B cell (primary cell): ENCODE measurements around the gene TMEM239. TPM values are rescaled to one million over a fixed set of nuclear protein-coding genes. Genes with fewer than 3 reads are reported as not detected.

Source experiments
- ATAC-seq: fragments of 200-7000 bp; cut with Tn5 transposase; one replicate; pipeline ENCODE4 v1.10.0; 2021; ENCODE audit warnings: low read depth, mild to moderate bottlenecking, moderate number of reproducible peaks, moderate library complexity
- CTCF ChIA-PET: fragments of 350-600 bp; sonication (Branson Sonifier 250); formaldehyde crosslinking; loops from one replicate; lab custom pipeline; 2021; ENCODE audit warnings: antibody characterized with exemption, inconsistent platforms; lab: Charles Lee
- POLR2A ChIA-PET: fragments of 350-600 bp; sonication (Branson Sonifier 250); formaldehyde crosslinking; loops from one replicate; lab custom pipeline; 2021; ENCODE audit warnings: antibody characterized with exemption; lab: Charles Lee
- DNase-seq: peaks from one replicate; pipeline ENCODE4 v3.0.0; 2013
- H2AFZ ChIP-seq: 2 replicates; pipeline ENCODE4 v1.6.1; 2012; ENCODE audit warnings: mild to moderate bottlenecking, low read depth, low read length; ENCODE audit not compliant: insufficient read depth, poor library complexity, severe bottlenecking
- H3K27ac ChIP-seq, 2 donors: 1 replicate in 1 of 2; 2 replicates in 1 of 2; pipeline ENCODE4 v1.5.1; 2012 to 2013; ENCODE audit warnings: low read length in 2 of 2, mild to moderate bottlenecking in 2 of 2, moderate library complexity in 1 of 2
- H3K27me3 ChIP-seq, 4 experiments: fragments of 200-600 bp in 1 of 4; sonication (generic) in 1 of 4; replicated peaks in 1 of 4; 1 replicate in 2 of 4; 2 replicates in 2 of 4; pipeline versions ENCODE4 v1.6.1 to v1.7.0; 2013 to 2016; ENCODE audit warnings: low read length in 3 of 4, mild to moderate bottlenecking in 2 of 4, mixed read lengths in 1 of 4, moderate library complexity in 1 of 4; ENCODE audit not compliant: insufficient read depth in 4 of 4, control insufficient read depth in 3 of 4; ENCODE audit errors: control extremely low read depth in 1 of 4
- H3K36me3 ChIP-seq, 2 experiments: replicated peaks in 1 of 2; 1 replicate in 1 of 2; 2 replicates in 1 of 2; pipeline versions ENCODE4 v1.6.1 to v1.7.1; 2013; ENCODE audit warnings: low read length in 1 of 2; ENCODE audit not compliant: insufficient read depth in 2 of 2, control insufficient read depth in 1 of 2; ENCODE audit errors: control extremely low read depth in 1 of 2, extremely low read depth in 1 of 2
- H3K4me1 ChIP-seq, 2 donors: fragments of 200-600 bp in 1 of 2; sonication (generic) in 1 of 2; 1 replicate in 1 of 2; 2 replicates in 1 of 2; pipeline versions ENCODE4 v1.5.1 to v1.6.1; 2013 to 2017; ENCODE audit warnings: low read length in 2 of 2; ENCODE audit not compliant: control insufficient read depth in 2 of 2, insufficient read depth in 2 of 2
- H3K4me2 ChIP-seq: replicated peaks from 2 replicates; pipeline ENCODE3; 2012; ENCODE audit warnings: mild to moderate bottlenecking, low read depth, low read length; ENCODE audit not compliant: poor library complexity, severe bottlenecking
- H3K4me3 ChIP-seq, 5 experiments: fragments of 200-600 bp in 1 of 5; sonication (generic) in 1 of 5; 1 replicate in 3 of 5; 2 replicates in 2 of 5; pipeline versions ENCODE4 v1.5.1 to v1.7.0; 2011 to 2016; ENCODE audit warnings: low read length in 4 of 5, mild to moderate bottlenecking in 4 of 5, low read depth in 2 of 5, control low read depth in 1 of 5, moderate library complexity in 1 of 5; ENCODE audit not compliant: insufficient read depth in 1 of 5; ENCODE audit errors: control extremely low read depth in 1 of 5, extremely low read depth in 1 of 5
- H3K79me2 ChIP-seq: fragments of 200-600 bp; sonication (generic); one replicate; pipeline ENCODE4 v1.6.0; 2016; ENCODE audit warnings: low read length; ENCODE audit not compliant: control insufficient read depth, insufficient read depth
- H3K9ac ChIP-seq: fragments of 200-600 bp; sonication (generic); 2 replicates; pipeline ENCODE4 v1.6.1; 2017; ENCODE audit warnings: mild to moderate bottlenecking, low read length, moderate library complexity
- H3K9me3 ChIP-seq, 3 donors: one replicate each; pipeline versions ENCODE4 v1.6.1 to v1.7.1; 2013; ENCODE audit warnings: low read length in 2 of 3; ENCODE audit not compliant: control insufficient read depth in 2 of 3, insufficient read depth in 1 of 3; ENCODE audit errors: control extremely low read depth in 1 of 3
- H4K20me1 ChIP-seq: 2 replicates; pipeline ENCODE4 v1.6.0; 2012; ENCODE audit warnings: mild to moderate bottlenecking, low read length; ENCODE audit not compliant: insufficient read depth, control insufficient read depth, poor library complexity, severe bottlenecking
- H3K27ac Mint-ChIP-seq: one replicate; pipeline ENCODE4 v1.8.0; 2021; ENCODE audit warnings: mixed read lengths
- H3K27me3 Mint-ChIP-seq: one replicate; pipeline ENCODE4 v1.8.0; 2021; ENCODE audit warnings: mixed read lengths
- H3K4me1 Mint-ChIP-seq: one replicate; pipeline ENCODE4 v1.8.0; 2021; ENCODE audit warnings: mixed read lengths
- H3K4me3 Mint-ChIP-seq: one replicate; pipeline ENCODE4 v1.8.0; 2021; ENCODE audit warnings: mixed read lengths
- H3K9me3 Mint-ChIP-seq: one replicate; pipeline ENCODE4 v1.8.0; 2022; ENCODE audit warnings: mixed read lengths; ENCODE audit not compliant: insufficient read depth
- EZH2 ChIP-seq: IDR thresholded peaks from 2 replicates; pipeline ENCODE4 v1.6.1; 2012; ENCODE audit warnings: borderline replicate concordance, low read depth, mild to moderate bottlenecking, moderate library complexity, low read length; ENCODE audit not compliant: insufficient read depth, poor library complexity, severe bottlenecking
- WGBS: methylation state at CpG from one replicate; pipeline ENCODE4 v1.1.5; 2013; ENCODE audit warnings: missing lambda C conversion rate; ENCODE audit not compliant: insufficient coverage; 5-methylcytosine and 5-hydroxymethylcytosine counted together
- intact Hi-C: fragments of 100-400 bp; cut with micrococcal nuclease; formaldehyde crosslinking; loops from one replicate; pipeline ENCODE4 v1.10.0; 2022
- polyA plus RNA-seq: library from polyadenylated mRNA; depleted of rRNA; stranded (reverse); fragments of >200 nt; gene quantifications from 2 replicates; pipeline ENCODE4 v1.2.3, GENCODE V29; 2012
- total RNA-seq, 2 donors: library from RNA; stranded (reverse); fragments of 120-200 nt in 1 of 2; gene quantifications; 1 replicate in 1 of 2; 2 replicates in 1 of 2; pipeline versions ENCODE4 v1.2.3 to v1.2.4, GENCODE V29; 2013 to 2022
- TF ChIP-seq, protein P1 (sequence below): fragments of 200-600 bp; IDR thresholded peaks from one replicate; pipeline ENCODE4 v1.8.0; 2022; ENCODE audit warnings: antibody characterized with exemption, mild to moderate bottlenecking

The TMEM239 gene
- total and polyA plus RNA-seq, 2 donors (not counting 1 experiment from before 2014, with no cell fraction given), result not detected

- Mint-ChIP-seq H3K9me3 (no peaks in the 10 kb centered on the region), H3K4me1 (no peaks in the 10 kb centered on the region), H3K27ac (no peak overlapping the region), H3K4me3 (no peak overlapping the region), H3K27me3 (no peaks in the 10 kb centered on the region)
- H3K27me3 ChIP-seq, result no peaks in the 10 kb centered on the region
- no peak for TF ChIP-seq EZH2
- TF ChIP-seq, protein P1, sequence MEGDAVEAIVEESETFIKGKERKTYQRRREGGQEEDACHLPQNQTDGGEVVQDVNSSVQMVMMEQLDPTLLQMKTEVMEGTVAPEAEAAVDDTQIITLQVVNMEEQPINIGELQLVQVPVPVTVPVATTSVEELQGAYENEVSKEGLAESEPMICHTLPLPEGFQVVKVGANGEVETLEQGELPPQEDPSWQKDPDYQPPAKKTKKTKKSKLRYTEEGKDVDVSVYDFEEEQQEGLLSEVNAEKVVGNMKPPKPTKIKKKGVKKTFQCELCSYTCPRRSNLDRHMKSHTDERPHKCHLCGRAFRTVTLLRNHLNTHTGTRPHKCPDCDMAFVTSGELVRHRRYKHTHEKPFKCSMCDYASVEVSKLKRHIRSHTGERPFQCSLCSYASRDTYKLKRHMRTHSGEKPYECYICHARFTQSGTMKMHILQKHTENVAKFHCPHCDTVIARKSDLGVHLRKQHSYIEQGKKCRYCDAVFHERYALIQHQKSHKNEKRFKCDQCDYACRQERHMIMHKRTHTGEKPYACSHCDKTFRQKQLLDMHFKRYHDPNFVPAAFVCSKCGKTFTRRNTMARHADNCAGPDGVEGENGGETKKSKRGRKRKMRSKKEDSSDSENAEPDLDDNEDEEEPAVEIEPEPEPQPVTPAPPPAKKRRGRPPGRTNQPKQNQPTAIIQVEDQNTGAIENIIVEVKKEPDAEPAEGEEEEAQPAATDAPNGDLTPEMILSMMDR, result no peak
- ChIA-PET CTCF (interaction anchor here (0.9 kb wide), 1 partner anchor 14 kb away, joined by 3 read pairs; no protein-coding TSS in a partner anchor), POLR2A (no interaction called here)
- no peaks in the 10 kb centered on the region for H3K9me3 ChIP-seq
- DNase-seq (no peak), ATAC-seq (no peak)
- H4K20me1 ChIP-seq, result peaks cover 17% of the 10 kb centered on the region
- H2AFZ ChIP-seq, result no peak overlapping the region
- H3K4me3 ChIP-seq, result no peak overlapping the region
- H3K4me2 ChIP-seq, result no peak overlapping the region
- peaks cover 42% of the 10 kb centered on the region for H3K79me2 ChIP-seq
- no peak overlapping the region for H3K9ac ChIP-seq
- intact Hi-C loops, result no loop called here
- 100% methylated on average over 1 of the region's 2 CpGs for WGBS
- no peak overlapping the region for H3K27ac ChIP-seq
- peaks cover 0 to 22% of the 10 kb centered on the region in 2 experiments for H3K36me3 ChIP-seq
- H3K4me1 ChIP-seq, result no peaks in the 10 kb centered on the region
These were observed 42.4 kb downstream of the TMEM239 start for GRCh38 chr20:2858591-2858990.

DNA sequence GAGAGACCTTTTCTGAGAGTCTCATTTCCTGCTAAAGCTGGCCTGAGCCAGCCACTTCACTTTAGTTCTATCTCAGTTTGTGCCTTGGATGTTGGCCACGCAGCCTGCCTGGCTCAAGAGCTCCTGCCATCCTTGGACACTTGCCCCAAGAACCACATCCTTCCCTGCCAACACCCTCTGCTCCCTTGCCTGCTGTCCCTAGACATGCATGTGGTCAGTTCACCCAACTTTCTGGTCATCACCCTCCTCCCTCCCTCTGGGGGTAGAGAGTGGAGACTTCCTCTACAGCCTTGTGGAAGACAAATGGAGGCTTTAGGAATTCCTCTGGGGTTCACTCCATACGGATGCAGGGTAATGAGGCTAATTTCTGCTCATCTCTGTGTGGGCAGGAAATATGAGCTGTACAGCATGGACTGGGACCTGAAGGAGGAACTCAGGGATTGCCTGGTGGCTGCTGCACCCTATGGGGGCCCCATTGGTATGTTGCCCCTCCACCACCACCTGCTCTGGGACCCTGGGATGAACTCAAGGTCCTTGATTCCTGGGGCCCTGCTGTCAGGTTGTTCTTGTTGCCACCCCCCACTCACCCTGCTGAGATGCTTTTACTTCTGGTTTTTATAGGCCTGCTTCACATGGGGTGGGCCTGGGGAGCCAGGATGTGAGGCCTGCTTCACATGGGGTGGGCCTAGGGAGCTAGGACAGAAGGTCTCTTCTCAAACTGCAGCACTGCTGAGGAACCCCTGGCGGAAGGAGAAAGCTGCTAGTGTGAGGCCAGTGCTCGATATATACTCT is 43.4 kb downstream of the TMEM239 start:
- no peaks in the 10 kb centered on the region for H3K27me3 Mint-ChIP-seq
- Histone ChIP-seq H3K9ac (no peak overlapping the region), H2AFZ (no peak overlapping the region), H3K79me2 (peaks cover 38% of the 10 kb centered on the region), H3K27ac (no peak overlapping the region), H4K20me1 (peaks cover 17% of the 10 kb centered on the region), H3K27me3 (no peaks in the 10 kb centered on the region), H3K4me3 (no peak overlapping the region), H3K4me1 (no peaks in the 10 kb centered on the region), H3K36me3 (peaks cover 0 to 26% of the 10 kb centered on the region in 2 experiments), H3K9me3 (no peaks in the 10 kb centered on the region), H3K4me2 (no peak overlapping the region)
- TF ChIP-seq, protein P1, result no peak
- TF ChIP-seq EZH2, result no peak
- DNase-seq (no peak), ATAC-seq (no peak)
- H3K27ac Mint-ChIP-seq, result no peak overlapping the region
- H3K9me3 Mint-ChIP-seq, result no peaks in the 10 kb centered on the region
- POLR2A ChIA-PET, result no interaction called here
- 98% methylated on average over 4 of the region's 4 CpGs for WGBS
- no peak overlapping the region for H3K4me3 Mint-ChIP-seq
- no peaks in the 10 kb centered on the region for H3K4me1 Mint-ChIP-seq
- intact Hi-C loops, result no loop called here
- CTCF ChIA-PET, result interaction anchor here (0.9 kb wide), 1 partner anchor 13 kb away, joined by 3 read pairs; no protein-coding TSS in a partner anchor
